ENCODE measurements around the gene PRPF6. TPM values are rescaled to one million over a fixed set of nuclear protein-coding genes. Genes with fewer than 3 reads are reported as not detected.

Gene PRPF6
- total and polyA plus RNA-seq, 2 experiments from 2014 or later, result 47.1 to 54.8 TPM

DNA sequence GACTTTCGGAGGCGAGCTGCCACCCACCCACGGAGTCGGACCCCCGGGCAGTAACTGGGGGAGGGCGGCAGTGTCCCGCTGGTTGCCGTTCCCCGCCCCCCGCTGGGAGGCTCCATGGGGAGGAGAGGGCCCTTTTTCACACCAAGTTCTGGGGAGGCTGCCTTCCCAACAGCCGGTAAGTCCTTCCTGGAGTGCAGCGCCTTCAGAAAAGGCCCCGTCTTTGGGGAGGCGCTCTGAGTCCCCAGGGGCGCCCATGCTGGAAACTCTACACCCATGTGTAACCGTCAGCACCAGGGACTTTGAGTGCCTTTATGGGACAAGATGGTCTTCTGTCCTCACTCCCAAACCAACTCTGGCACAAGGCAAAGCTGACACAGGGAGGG, 68.9 kb downstream of the PRPF6 start:
- TF ChIP-seq EZH2 (IDR thresholded peaks at IDR 0.05; ENCODE audit: insufficient read depth, poor library complexity, severe bottlenecking) (no peak), EZH2phosphoT487 (IDR thresholded peaks at IDR 0.05; ENCODE audit: insufficient read depth, low read depth) (no peak)
- in situ Hi-C loops (cut with MboI), result no loop called here
- Histone ChIP-seq H3K4me3 (no peak overlapping the region), H3F3A (ENCODE audit: insufficient read depth) (no peaks in the 10 kb centered on the region), H3K79me2 (ENCODE audit: insufficient read depth) (no peaks in the 10 kb centered on the region), H2AFZ (no peak overlapping the region), H3K9ac (no peak overlapping the region), H3K4me1 (ENCODE audit: insufficient read depth) (peaks cover 3% of the 10 kb centered on the region; the same call in 1 of the 2 replicates), H3K9me3 (ENCODE audit: low read depth) (no peaks in the 10 kb centered on the region), H3K27ac (no peak overlapping the region), H4K20me1 (ENCODE audit: insufficient read depth) (no peaks in the 10 kb centered on the region), H3K4me2 (ENCODE audit: unreplicated experiment) (no peak overlapping the region), H3K36me3 (ENCODE audit: low read depth) (no peaks in the 10 kb centered on the region), H3K27me3 (replicated peaks; ENCODE audit: insufficient read depth) (no peaks in the 10 kb centered on the region), H3K9me2 (ENCODE audit: insufficient read depth) (no peaks in the 10 kb centered on the region)
- DNase-seq, result no peak
- 43 to 49% methylated on average over 13 to 14 of the region's 16 CpGs for WGBS, 2 experiments (ENCODE audit: low coverage in 1 of 2, low lambda C conversion rate in 2 of 2, missing lambda C conversion rate in 2 of 2)

DNA sequence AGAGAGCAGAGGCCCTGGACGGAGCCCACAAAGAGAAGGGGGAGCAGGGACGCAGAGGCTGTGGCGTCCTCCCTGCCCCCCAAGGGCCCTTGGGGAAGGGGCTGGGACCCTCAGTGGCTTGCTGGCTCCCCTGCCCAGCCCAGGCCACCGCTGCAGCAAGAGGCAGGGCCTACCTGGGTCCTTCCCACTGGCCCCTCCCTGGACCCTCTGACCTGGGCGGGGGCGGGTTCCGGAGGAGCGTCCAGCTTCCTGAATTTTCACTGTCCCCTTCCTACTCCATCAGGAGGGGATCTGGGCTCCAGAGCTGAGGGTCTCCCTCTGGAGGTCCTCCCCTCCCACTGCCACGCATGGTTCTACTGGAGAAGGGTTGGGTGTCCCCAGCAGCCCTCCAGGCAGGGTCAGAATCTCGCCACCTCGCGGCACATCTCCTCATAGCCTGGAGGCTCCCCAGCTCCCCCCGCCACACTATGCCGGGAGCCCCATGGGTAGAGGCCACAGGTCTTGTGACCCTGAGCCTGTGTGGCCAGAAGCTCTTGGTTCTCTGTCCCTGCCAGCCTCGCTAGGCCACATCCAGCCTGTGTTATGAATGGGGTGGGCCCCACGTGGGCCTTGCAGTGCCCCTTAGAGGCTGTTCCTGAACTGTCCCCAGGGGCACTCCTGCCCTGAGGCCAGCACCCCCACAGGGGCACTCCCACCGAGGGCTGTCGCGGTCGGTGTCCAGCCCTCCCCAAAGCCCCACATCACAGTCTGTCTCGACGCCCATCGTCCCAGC, 69.5 kb downstream of the PRPF6 start:
- WGBS, 2 experiments (ENCODE audit: low coverage in 1 of 2, low lambda C conversion rate in 2 of 2, missing lambda C conversion rate in 2 of 2), result 87 to 89% methylated on average over 23 of the region's 23 CpGs
- DNase-seq, result no peak
- Histone ChIP-seq H3K9ac (no peak overlapping the region), H3K4me2 (ENCODE audit: unreplicated experiment) (no peak overlapping the region), H3F3A (ENCODE audit: insufficient read depth) (no peaks in the 10 kb centered on the region), H3K9me2 (ENCODE audit: insufficient read depth) (no peaks in the 10 kb centered on the region), H3K27ac (no peak overlapping the region), H3K27me3 (replicated peaks; ENCODE audit: insufficient read depth) (no peaks in the 10 kb centered on the region), H3K79me2 (ENCODE audit: insufficient read depth) (no peaks in the 10 kb centered on the region), H3K4me1 (ENCODE audit: insufficient read depth) (no peaks in the 10 kb centered on the region), H3K9me3 (ENCODE audit: low read depth) (no peaks in the 10 kb centered on the region), H4K20me1 (ENCODE audit: insufficient read depth) (no peaks in the 10 kb centered on the region), H3K4me3 (no peak overlapping the region), H2AFZ (no peak overlapping the region), H3K36me3 (ENCODE audit: low read depth) (no peaks in the 10 kb centered on the region)
- TF ChIP-seq EZH2 (IDR thresholded peaks at IDR 0.05; ENCODE audit: insufficient read depth, poor library complexity, severe bottlenecking) (no peak), EZH2phosphoT487 (IDR thresholded peaks at IDR 0.05; ENCODE audit: insufficient read depth, low read depth) (no peak)
- in situ Hi-C loops (cut with MboI), result no loop called here

DNA sequence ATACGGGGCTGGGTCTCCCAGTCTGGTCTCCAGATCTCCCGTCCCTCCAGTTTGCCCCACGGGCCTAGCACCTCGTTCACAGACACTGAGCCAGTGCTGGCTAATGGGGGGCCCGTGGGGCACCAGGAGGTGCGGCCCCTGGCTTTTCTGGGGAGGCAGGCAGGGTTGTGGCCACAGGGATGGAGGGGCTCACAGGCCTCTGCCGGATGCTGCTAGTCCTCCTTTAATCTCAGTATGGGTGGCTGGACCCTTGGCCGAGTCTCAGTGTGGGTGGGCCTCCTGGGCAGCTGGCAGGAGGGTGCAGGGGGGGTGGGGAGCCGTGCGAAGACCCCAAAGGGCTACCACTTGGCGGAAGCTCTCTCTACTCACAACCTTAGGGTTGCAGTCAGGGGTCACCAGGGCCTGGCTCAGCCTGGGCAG, 70.1 kb downstream of the PRPF6 start:
- Histone ChIP-seq H3K9me2 (ENCODE audit: insufficient read depth) (no peaks in the 10 kb centered on the region), H3K4me2 (ENCODE audit: unreplicated experiment) (no peak overlapping the region), H2AFZ (no peak overlapping the region), H3K36me3 (ENCODE audit: low read depth) (no peaks in the 10 kb centered on the region), H3K27ac (no peak overlapping the region), H3K9ac (no peak overlapping the region), H3K27me3 (replicated peaks; ENCODE audit: insufficient read depth) (no peaks in the 10 kb centered on the region), H3F3A (ENCODE audit: insufficient read depth) (no peaks in the 10 kb centered on the region), H3K79me2 (ENCODE audit: insufficient read depth) (no peaks in the 10 kb centered on the region), H3K9me3 (ENCODE audit: low read depth) (no peaks in the 10 kb centered on the region), H3K4me1 (ENCODE audit: insufficient read depth) (no peaks in the 10 kb centered on the region), H4K20me1 (ENCODE audit: insufficient read depth) (no peaks in the 10 kb centered on the region), H3K4me3 (no peak overlapping the region)
- TF ChIP-seq EZH2 (IDR thresholded peaks at IDR 0.05; ENCODE audit: insufficient read depth, poor library complexity, severe bottlenecking) (no peak), EZH2phosphoT487 (IDR thresholded peaks at IDR 0.05; ENCODE audit: insufficient read depth, low read depth) (no peak)
- in situ Hi-C loops (cut with MboI), result no loop called here
- DNase-seq, result no peak
- 65 to 67% methylated on average over 9 to 11 of the region's 11 CpGs for WGBS, 2 experiments (ENCODE audit: low coverage in 1 of 2, low lambda C conversion rate in 2 of 2, missing lambda C conversion rate in 2 of 2)

DNA sequence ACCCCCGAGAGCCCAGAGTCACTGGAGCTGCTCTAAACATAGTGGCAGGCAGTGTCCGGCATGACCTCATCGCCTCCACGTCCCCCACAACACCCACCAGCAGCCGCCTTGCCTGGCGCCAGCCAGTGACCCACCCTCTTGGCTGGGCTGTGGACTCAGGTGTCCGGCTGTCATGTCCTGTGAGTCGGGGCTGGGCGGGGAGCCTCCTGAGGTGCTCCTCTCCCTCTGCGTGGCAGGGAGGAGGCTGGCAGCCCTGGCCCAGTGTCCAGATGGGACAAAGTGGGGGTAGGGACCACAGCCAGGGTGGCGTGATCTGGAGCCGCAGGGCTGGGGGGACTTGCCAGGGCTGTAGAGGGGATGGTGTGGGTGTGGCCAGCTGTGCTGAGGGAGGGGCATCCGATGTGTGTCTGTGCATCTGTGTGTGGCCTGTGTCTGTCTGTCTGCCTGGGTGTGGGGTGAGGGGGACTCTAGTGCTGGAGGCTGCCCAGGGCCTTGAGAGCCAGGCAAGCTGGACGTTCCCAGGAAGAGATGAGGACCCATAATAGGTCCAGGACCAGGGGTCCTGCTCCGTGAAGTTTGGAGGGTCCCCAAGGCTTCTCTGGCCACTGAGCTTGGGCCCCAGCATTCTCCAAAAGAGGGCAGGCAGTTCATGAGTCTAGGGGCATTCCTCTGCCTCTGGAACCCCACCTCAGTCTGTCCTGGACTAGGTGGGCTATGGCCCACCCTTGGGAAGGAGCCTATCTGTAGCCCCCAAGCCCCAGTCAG, 70.8 kb downstream of the PRPF6 start:
- Histone ChIP-seq H3K36me3 (ENCODE audit: low read depth) (no peaks in the 10 kb centered on the region), H3F3A (ENCODE audit: insufficient read depth) (no peaks in the 10 kb centered on the region), H3K9me2 (ENCODE audit: insufficient read depth) (no peaks in the 10 kb centered on the region), H3K4me1 (ENCODE audit: insufficient read depth) (no peaks in the 10 kb centered on the region), H3K9me3 (ENCODE audit: low read depth) (no peaks in the 10 kb centered on the region), H3K9ac (no peak overlapping the region), H3K79me2 (ENCODE audit: insufficient read depth) (no peaks in the 10 kb centered on the region), H3K27ac (no peak overlapping the region), H3K27me3 (replicated peaks; ENCODE audit: insufficient read depth) (no peaks in the 10 kb centered on the region), H3K4me2 (ENCODE audit: unreplicated experiment) (no peak overlapping the region), H2AFZ (no peak overlapping the region), H4K20me1 (ENCODE audit: insufficient read depth) (no peaks in the 10 kb centered on the region), H3K4me3 (no peak overlapping the region)
- TF ChIP-seq EZH2 (IDR thresholded peaks at IDR 0.05; ENCODE audit: insufficient read depth, poor library complexity, severe bottlenecking), result no peak
- no peak for TF ChIP-seq EZH2phosphoT487 (IDR thresholded peaks at IDR 0.05; ENCODE audit: insufficient read depth, low read depth)
- in situ Hi-C loops (cut with MboI), result no loop called here
- no peak for DNase-seq
- WGBS, 2 experiments (ENCODE audit: low coverage in 1 of 2, low lambda C conversion rate in 2 of 2, missing lambda C conversion rate in 2 of 2), result 55 to 62% methylated on average over 15 of the region's 15 CpGs
